Peyer's patch (tissue), 4 donors: ENCODE data around the gene PAH.

Experiments
- CTCF ChIP-seq, 6 experiments: fragments of 450-650 bp in 4 of 6; fragments of 200-600 bp in 2 of 6; sonication (generic) in 1 of 6; IDR thresholded peaks; one replicate each; pipeline ENCODE4 v1.5.1; 2017 to 2019; ENCODE audit warnings: antibody characterized with exemption in 6 of 6, mild to moderate bottlenecking in 3 of 6, moderate library complexity in 1 of 6
- POLR2A ChIP-seq, 2 donors: fragments of 450-650 bp; IDR thresholded peaks; one replicate each; pipeline ENCODE4 v1.5.1; 2017; ENCODE audit warnings: antibody characterized with exemption in 2 of 2, mild to moderate bottlenecking in 2 of 2, moderate library complexity in 2 of 2

GRCh38 chr12:102959391-102959790 lies 42.3 kb upstream of the PAH start:
- TF ChIP-seq POLR2A (IDR thresholded peaks at IDR 0.05) (no peak), CTCF (IDR thresholded peaks at IDR 0.05) (no peak)
